HG02885 (cell line): ENCODE data around the gene FOXI3.
"Not testable (repeated sequence)": the region's sequence is repeated elsewhere in the genome, so short reads cannot be mapped to it uniquely, and the experiment has no call there.

ENCODE experiments used
- ATAC-seq: cut with Tn5 transposase; IDR thresholded peaks from one replicate; pipeline ENCODE4 v1.9.1; 2021; ENCODE audit warnings: mild to moderate bottlenecking; ENCODE audit not compliant: unreplicated experiment, poor library complexity

The FOXI3 gene

GRCh38 chr2:88443353-88443938 lies 9.0 kb downstream of the FOXI3 start:
- no peak for ATAC-seq

- no peak for ATAC-seq
These were observed 10.0 kb downstream of the FOXI3 start for GRCh38 chr2:88442473-88442872.

- no peak for ATAC-seq
These were observed 10.4 kb downstream of the FOXI3 start for GRCh38 chr2:88442061-88442460.

- no peak for ATAC-seq
These were observed 15.5 kb downstream of the FOXI3 start for GRCh38 chr2:88437010-88437409.

- no peak for ATAC-seq
These were observed 22.6 kb downstream of the FOXI3 start for GRCh38 chr2:88429929-88430328.

GRCh38 chr2:88423733-88424132 lies 28.8 kb downstream of the FOXI3 start:
- ATAC-seq, result no peak

GRCh38 chr2:88419051-88419450 lies 33.4 kb downstream of the FOXI3 start:
- not testable (repeated sequence) for ATAC-seq

GRCh38 chr2:88416016-88416663 lies 36.4 kb downstream of the FOXI3 start:
- ATAC-seq, result no peak

GRCh38 chr2:88408870-88409269 lies 43.6 kb downstream of the FOXI3 start:
- ATAC-seq, result not testable (repeated sequence)

GRCh38 chr2:88400037-88400767 lies 52.3 kb downstream of the FOXI3 start:
- ATAC-seq, result no peak

- ATAC-seq, result no peak
These were observed 54.3 kb downstream of the FOXI3 start for GRCh38 chr2:88398180-88398579.
